Astrocyte of the hippocampus (primary cell): ENCODE data around the gene LMAN2L.
A peak's percentile ranks its signal among the peaks of the same experiment; 100 is the strongest.

Experiments used
- DNase-seq: peaks from one replicate; pipeline ENCODE4 v3.0.0; 2011; ENCODE audit warnings: low read depth, low spot score

LMAN2L gene

GRCh38 chr2:96703021-96703751, 36.7 kb downstream of the LMAN2L start:
- DNase-seq: no peak

- peak; percentile 13 for DNase-seq
These were observed 37.6 kb downstream of the LMAN2L start for GRCh38 chr2:96702098-96702785.

- no peak for DNase-seq
These were observed 38.2 kb downstream of the LMAN2L start for GRCh38 chr2:96701636-96702035.

GRCh38 chr2:96700086-96700485, 39.8 kb downstream of the LMAN2L start:
- DNase-seq: no peak

- DNase-seq: no peak
These were observed 40.2 kb downstream of the LMAN2L start for GRCh38 chr2:96699621-96700020.

- no peak for DNase-seq
These were observed 40.8 kb downstream of the LMAN2L start for GRCh38 chr2:96699021-96699420.

GRCh38 chr2:96698221-96698861, 41.5 kb downstream of the LMAN2L start:
- DNase-seq: no peak

GRCh38 chr2:96697476-96697875, 42.4 kb downstream of the LMAN2L start:
- no peak for DNase-seq

- no peak for DNase-seq
These were observed 44.3 kb downstream of the LMAN2L start for GRCh38 chr2:96695602-96696001.

GRCh38 chr2:96694816-96695455, 44.9 kb downstream of the LMAN2L start:
- DNase-seq: no peak

GRCh38 chr2:96694279-96694678, 45.6 kb downstream of the LMAN2L start:
- no peak for DNase-seq

- DNase-seq: no peak
These were observed 46.3 kb downstream of the LMAN2L start for GRCh38 chr2:96693286-96694200.

GRCh38 chr2:96692094-96692971, 47.5 kb downstream of the LMAN2L start:
- DNase-seq: no peak

GRCh38 chr2:96691022-96691612, 48.7 kb downstream of the LMAN2L start:
- DNase-seq: no peak

- DNase-seq: no peak
These were observed 49.4 kb downstream of the LMAN2L start for GRCh38 chr2:96690306-96691021.

- no peak for DNase-seq
These were observed 50.4 kb downstream of the LMAN2L start for GRCh38 chr2:96689431-96689991.

GRCh38 chr2:96688649-96689430, 51.0 kb downstream of the LMAN2L start:
- no peak for DNase-seq
